OCI-LY1 (cell line): ENCODE measurements around the gene SLC17A2.

Experiments used
- H2AFZ ChIP-seq: fragments of 200-600 bp; sonication (generic), shearing (Covaris generic); 2 replicates; pipeline ENCODE4 v1.6.0; 2014; ENCODE audit warnings: antibody characterized with exemption, mild to moderate bottlenecking, low read length
- H3F3A ChIP-seq: fragments of 200-600 bp; sonication (generic), shearing (Covaris generic); 2 replicates; pipeline ENCODE4 v1.6.0; 2014; ENCODE audit warnings: mild to moderate bottlenecking, antibody characterized with exemption, low read length, moderate library complexity; ENCODE audit not compliant: insufficient read depth
- H3K27ac ChIP-seq: fragments of 200-600 bp; sonication (generic); 2 replicates; pipeline ENCODE4 v1.5.1; 2014; ENCODE audit warnings: low read length, mixed run types, mild to moderate bottlenecking, low read depth; ENCODE audit not compliant: poor library complexity, severe bottlenecking
- H3K27me3 ChIP-seq: fragments of 200-600 bp; sonication (generic); 2 replicates; pipeline ENCODE4 v1.6.0; 2014; ENCODE audit warnings: antibody characterized with exemption, mild to moderate bottlenecking, low read length, moderate library complexity; ENCODE audit not compliant: insufficient read depth
- H3K36me3 ChIP-seq: fragments of 200-600 bp; sonication (generic); 2 replicates; pipeline ENCODE4 v1.6.1; 2014; ENCODE audit warnings: mild to moderate bottlenecking, antibody characterized with exemption, low read length, moderate library complexity, mixed read lengths; ENCODE audit not compliant: insufficient read depth
- H3K4me1 ChIP-seq: fragments of 200-600 bp; sonication (generic); 2 replicates; pipeline ENCODE4 v1.5.1; 2014; ENCODE audit warnings: mild to moderate bottlenecking, low read length, moderate library complexity; ENCODE audit not compliant: insufficient read depth, severe bottlenecking
- H3K4me2 ChIP-seq: fragments of 200-600 bp; sonication (generic), shearing (Covaris generic); 2 replicates; pipeline ENCODE4 v1.6.1; 2014; ENCODE audit warnings: low read length
- H3K4me3 ChIP-seq: fragments of 200-600 bp; sonication (generic); 2 replicates; pipeline ENCODE4 v1.5.1; 2014; ENCODE audit warnings: low read length, low read depth, mild to moderate bottlenecking, mixed read lengths; ENCODE audit not compliant: poor library complexity, severe bottlenecking
- H3K79me2 ChIP-seq: fragments of 200-600 bp; shearing (Covaris generic); 2 replicates; pipeline ENCODE4 v1.6.1; 2016; ENCODE audit warnings: mixed run types, low read length, mixed read lengths; ENCODE audit not compliant: insufficient read depth
- H3K9ac ChIP-seq: fragments of 200-600 bp; sonication (generic), shearing (Covaris generic); 2 replicates; pipeline ENCODE4 v1.6.1; 2014; ENCODE audit warnings: mild to moderate bottlenecking, low read length, mixed read lengths
- H3K9me2 ChIP-seq: fragments of 200-600 bp; sonication (generic), shearing (Covaris generic); 2 replicates; pipeline ENCODE4 v1.6.1; 2014; ENCODE audit warnings: low read depth, mild to moderate bottlenecking, low read length, mixed read lengths
- H3K9me3 ChIP-seq: fragments of 200-600 bp; shearing (Covaris generic); 2 replicates; pipeline ENCODE4 v1.6.1; 2014; ENCODE audit warnings: low read length, mixed read lengths
- H4K20me1 ChIP-seq: fragments of 200-600 bp; sonication (generic), shearing (Covaris generic); 2 replicates; pipeline ENCODE4 v1.6.0; 2016; ENCODE audit warnings: mild to moderate bottlenecking, low read length; ENCODE audit not compliant: insufficient read depth
- EZH2 ChIP-seq: fragments of 200-600 bp; sonication (generic), shearing (Covaris generic); IDR thresholded peaks from 2 replicates; pipeline ENCODE4 v1.8.0; 2017; ENCODE audit warnings: borderline replicate concordance, mixed run types, mild to moderate bottlenecking, antibody characterized with exemption, low read length, moderate library complexity, mixed read lengths
- TF ChIP-seq, protein P1 (sequence below): fragments of 200-600 bp; sonication (generic), shearing (Covaris generic); IDR thresholded peaks from 2 replicates; pipeline ENCODE4 v1.5.1; 2017; ENCODE audit warnings: mild to moderate bottlenecking, antibody characterized with exemption, low read length, moderate library complexity, mixed read lengths

Gene SLC17A2

DNA sequence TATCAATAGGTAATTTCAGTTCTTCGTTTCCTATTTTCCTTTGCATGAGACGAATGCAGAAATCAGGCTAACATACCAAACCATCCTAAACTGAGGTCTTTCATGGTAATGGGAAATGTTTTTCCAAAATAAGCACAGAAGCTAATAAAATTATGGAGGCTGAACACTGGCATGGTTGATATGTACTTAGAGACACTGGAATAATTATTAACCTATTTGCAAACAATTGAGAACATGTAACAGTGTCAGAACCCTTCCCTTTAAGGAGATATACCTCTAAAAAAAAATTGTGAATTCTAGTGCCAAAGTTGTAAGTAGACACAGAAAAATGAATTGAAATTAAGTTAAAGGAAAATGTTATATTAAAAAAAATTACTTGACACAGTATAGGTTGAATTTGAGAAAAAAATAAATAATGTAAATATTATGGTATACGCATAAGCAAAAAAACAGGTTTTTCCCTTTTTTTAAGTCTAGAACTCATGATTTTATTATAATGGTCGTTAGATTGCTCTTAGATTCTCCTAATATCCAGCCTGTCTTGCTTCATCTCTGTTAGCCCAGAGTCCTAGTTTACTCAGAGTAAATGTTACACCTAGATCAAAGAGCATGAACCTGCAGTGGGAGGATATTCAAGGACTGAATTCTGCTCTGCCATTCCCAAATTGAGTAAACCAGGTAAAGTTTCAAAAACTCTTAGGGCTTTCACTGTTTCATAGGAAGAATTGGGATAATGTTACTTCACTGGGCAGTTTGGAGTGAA is 1.7 kb downstream of the SLC17A2 start:
- no peak overlapping the region for H3K27ac ChIP-seq
- H3K27me3 ChIP-seq: no peaks in the 10 kb centered on the region
- H4K20me1 ChIP-seq: no peaks in the 10 kb centered on the region
- no peaks in the 10 kb centered on the region for H3K9me2 ChIP-seq
- no peak overlapping the region for H3K4me3 ChIP-seq
- H3F3A ChIP-seq: no peaks in the 10 kb centered on the region
- H3K4me1 ChIP-seq: no peaks in the 10 kb centered on the region
- no peaks in the 10 kb centered on the region for H3K9me3 ChIP-seq
- TF ChIP-seq, protein P1, sequence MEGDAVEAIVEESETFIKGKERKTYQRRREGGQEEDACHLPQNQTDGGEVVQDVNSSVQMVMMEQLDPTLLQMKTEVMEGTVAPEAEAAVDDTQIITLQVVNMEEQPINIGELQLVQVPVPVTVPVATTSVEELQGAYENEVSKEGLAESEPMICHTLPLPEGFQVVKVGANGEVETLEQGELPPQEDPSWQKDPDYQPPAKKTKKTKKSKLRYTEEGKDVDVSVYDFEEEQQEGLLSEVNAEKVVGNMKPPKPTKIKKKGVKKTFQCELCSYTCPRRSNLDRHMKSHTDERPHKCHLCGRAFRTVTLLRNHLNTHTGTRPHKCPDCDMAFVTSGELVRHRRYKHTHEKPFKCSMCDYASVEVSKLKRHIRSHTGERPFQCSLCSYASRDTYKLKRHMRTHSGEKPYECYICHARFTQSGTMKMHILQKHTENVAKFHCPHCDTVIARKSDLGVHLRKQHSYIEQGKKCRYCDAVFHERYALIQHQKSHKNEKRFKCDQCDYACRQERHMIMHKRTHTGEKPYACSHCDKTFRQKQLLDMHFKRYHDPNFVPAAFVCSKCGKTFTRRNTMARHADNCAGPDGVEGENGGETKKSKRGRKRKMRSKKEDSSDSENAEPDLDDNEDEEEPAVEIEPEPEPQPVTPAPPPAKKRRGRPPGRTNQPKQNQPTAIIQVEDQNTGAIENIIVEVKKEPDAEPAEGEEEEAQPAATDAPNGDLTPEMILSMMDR: no peak
- TF ChIP-seq EZH2: no peak
- H2AFZ ChIP-seq: no peak overlapping the region
- H3K79me2 ChIP-seq: no peaks in the 10 kb centered on the region
- no peaks in the 10 kb centered on the region for H3K36me3 ChIP-seq
- H3K9ac ChIP-seq: no peak overlapping the region
- no peak overlapping the region for H3K4me2 ChIP-seq

DNA sequence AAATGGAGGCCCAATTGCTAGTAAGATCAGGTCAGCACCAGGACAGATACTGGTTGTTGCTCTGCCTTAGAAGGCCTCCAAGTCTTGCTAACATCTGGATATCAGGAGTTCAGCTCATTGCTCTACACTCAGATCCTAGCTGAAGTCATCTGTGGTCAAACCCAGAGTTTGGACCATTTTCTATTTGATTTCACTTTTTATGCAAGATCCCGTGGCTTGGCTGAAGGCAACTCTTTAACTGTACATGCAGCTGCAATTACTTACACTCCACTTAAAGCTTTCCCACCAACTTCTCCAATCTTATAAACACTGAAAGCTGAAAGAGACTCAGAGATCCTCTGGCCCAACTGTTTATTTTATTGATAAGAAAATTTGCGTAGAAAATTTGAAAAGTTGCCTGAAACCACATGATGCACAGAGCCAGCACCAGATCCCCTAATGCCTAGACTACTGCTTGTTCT is 2.7 kb downstream of the SLC17A2 start:
- Histone ChIP-seq H3F3A (no peaks in the 10 kb centered on the region), H3K4me1 (no peaks in the 10 kb centered on the region), H4K20me1 (no peaks in the 10 kb centered on the region), H2AFZ (no peak overlapping the region), H3K36me3 (no peaks in the 10 kb centered on the region), H3K9me2 (no peaks in the 10 kb centered on the region), H3K27me3 (no peaks in the 10 kb centered on the region), H3K4me3 (no peak overlapping the region), H3K27ac (no peak overlapping the region), H3K4me2 (no peak overlapping the region), H3K79me2 (no peaks in the 10 kb centered on the region), H3K9me3 (no peaks in the 10 kb centered on the region), H3K9ac (no peak overlapping the region)
- TF ChIP-seq, protein P1: no peak
- no peak for TF ChIP-seq EZH2

DNA sequence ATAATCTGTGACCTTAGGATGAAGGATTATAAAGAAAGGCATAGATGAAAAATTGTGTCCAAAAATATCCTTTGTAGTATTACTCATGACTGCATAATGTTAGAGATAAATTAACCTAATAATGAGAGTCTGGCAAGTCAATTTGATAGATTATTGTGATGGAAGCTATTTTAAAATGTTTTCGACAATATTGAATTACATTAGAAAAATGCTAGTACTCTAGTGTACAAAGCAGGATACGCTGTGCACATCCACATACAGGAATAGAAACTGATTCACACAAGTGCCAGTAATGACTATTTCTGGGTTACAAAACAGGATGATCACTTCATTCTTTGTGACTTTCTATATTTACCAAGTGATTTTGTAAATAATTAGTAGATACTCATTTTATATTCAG is 3.3 kb downstream of the SLC17A2 start:
- Histone ChIP-seq H3K4me2 (no peak overlapping the region), H3K9ac (no peak overlapping the region), H3K4me3 (no peak overlapping the region), H3K4me1 (no peaks in the 10 kb centered on the region), H3K79me2 (no peaks in the 10 kb centered on the region), H3K27me3 (no peaks in the 10 kb centered on the region), H3K9me3 (no peaks in the 10 kb centered on the region), H3K27ac (no peak overlapping the region), H2AFZ (no peak overlapping the region), H3F3A (no peaks in the 10 kb centered on the region), H3K36me3 (no peaks in the 10 kb centered on the region), H4K20me1 (no peaks in the 10 kb centered on the region), H3K9me2 (no peaks in the 10 kb centered on the region)
- TF ChIP-seq, protein P1: no peak
- no peak for TF ChIP-seq EZH2
